Left colon (tissue), 2 donors: ENCODE measurements around the gene ATP4A. TPM values are rescaled to one million over a fixed set of nuclear protein-coding genes. Genes with fewer than 3 reads are reported as not detected.

ENCODE experiments used
- ATAC-seq: fragments of 200-7000 bp; cut with Tn5 transposase; one replicate; pipeline ENCODE4 v1.9.1; 2020; ENCODE audit warnings: mild to moderate bottlenecking, moderate library complexity
- DNase-seq, 2 donors: peaks; one replicate each; pipeline ENCODE4 v3.0.0-alpha.2; 2020
- intact Hi-C, 2 donors: fragments of 100-400 bp; cut with DNase I in 1 of 2; cut with micrococcal nuclease in 1 of 2; formaldehyde crosslinking; loops; one replicate each; pipeline versions ENCODE4 v1.11.2 to v1.14.0; 2022; cut with DNase I, micrococcal nuclease
- total RNA-seq, 2 donors: library from RNA; stranded (reverse); fragmentation: NEBNext Ultra II Directional; extraction: Animal tissue kit (Norgen Biotek cat#: 25700); gene quantifications; one replicate each; pipeline ENCODE4 v1.2.1, GENCODE V29; 2021
- donor health status: DM: no; HTN: no; CAD: no.
- donor health status: DM: yes; HTN: yes; CAD: no.

Gene ATP4A
- total RNA-seq, 2 donors from 2014 or later, result not detected

GRCh38 chr19:35512831-35513627 lies 50.4 kb downstream of the ATP4A start:
- ATAC-seq (no peak), DNase-seq (no peak)
- intact Hi-C loops, result no loop called here

DNA sequence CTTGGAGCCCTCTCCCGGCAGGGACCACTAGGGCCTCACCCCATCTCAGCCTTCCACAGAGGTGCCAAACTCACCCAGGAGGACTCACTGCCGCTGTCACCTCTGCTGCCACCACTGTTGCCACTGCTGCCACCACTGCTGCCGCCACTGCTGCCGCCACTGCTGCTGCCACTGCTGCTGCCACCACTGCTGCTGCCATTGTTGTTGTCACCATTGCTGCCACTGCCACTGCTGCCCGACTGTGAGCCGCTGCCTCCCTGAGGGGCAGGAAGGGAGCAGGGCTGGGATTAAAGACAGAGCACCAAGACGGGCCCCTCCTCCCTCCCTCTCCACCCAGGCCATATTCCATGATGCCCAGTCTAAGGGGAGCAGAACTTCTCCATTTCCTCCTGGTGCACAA lies 52.1 kb downstream of the ATP4A start:
- no peak for ATAC-seq
- DNase-seq, result no peak
- intact Hi-C loops, result no loop called here

GRCh38 chr19:35510626-35510964 lies 52.9 kb downstream of the ATP4A start:
- intact Hi-C loops, result no loop called here
- DNase-seq (no peak), ATAC-seq (no peak)

DNA sequence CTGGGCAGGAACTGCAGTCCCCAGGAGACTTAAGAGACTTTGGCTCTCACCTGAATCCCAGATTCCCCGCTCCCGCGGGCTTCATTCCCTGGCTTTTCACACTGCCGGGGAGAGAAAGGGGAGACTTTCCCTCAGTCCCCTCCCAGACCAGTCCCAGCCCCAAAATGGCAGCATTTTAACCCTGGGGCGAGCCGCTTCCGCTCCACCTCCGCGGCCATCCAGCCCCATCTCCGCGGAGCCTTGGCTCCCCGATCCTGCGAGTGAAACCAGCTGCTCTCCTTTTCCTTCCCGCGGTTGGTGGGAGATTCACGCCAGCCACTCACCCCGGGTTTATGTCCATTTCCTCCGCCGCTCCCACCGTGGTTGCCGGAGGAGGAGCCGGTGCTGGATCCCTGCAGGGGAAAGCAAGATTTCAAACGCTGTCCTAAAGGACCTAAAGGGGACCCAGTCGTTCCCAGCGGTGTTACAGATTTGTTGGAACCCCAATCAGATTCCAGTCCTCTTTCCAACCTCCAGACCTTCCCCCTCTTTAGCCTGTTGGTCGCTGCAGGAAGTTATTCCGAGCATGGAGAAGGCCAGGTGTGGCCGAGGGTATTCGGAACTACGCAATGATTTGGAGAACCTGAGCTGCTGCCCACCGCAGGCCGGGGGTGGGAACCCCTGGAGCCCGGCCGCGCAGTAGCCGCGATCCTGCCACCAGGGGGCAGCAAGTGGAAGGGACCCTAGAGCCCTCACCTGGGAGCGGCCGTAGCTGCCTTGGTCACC lies 53.4 kb downstream of the ATP4A start:
- DNase-seq (peak; percentile 71 to 86), ATAC-seq (peak; percentile 84)
- intact Hi-C loops, result no loop called here

DNA sequence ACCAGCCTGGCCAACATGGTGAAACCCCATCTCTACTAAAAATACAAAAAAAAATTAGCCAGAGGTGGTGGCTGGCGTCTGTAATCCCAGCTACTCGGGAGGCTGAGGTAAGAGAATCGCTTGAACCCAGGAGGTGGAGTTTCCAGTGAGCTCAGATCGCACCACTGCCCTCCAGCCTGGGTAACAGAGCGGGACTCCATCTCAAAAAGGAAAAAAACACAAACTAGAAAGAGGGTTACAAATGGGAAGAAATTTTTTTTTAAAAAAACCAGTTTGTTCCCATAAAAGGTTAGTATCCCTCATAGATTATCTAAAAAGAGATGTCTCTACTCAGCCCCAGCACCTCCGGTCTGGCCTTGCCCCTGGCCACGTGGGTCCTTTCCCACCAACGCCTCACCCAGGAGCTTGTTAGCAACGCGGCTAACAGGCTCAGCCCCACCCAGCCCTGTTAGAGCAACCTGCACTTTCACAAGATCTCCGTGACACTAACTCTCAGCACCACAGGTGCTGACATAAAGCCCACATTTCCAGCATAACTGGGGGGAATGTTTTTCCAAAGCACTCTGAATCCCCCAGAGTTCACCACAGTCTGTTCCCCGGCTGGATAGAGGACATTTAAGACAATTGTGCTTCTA lies 54.3 kb downstream of the ATP4A start:
- ATAC-seq, result peak; percentile 89
- peak; percentile 63 to 64 for DNase-seq
- intact Hi-C loops, result no loop called here

GRCh38 chr19:35508129-35508528 lies 55.3 kb downstream of the ATP4A start:
- intact Hi-C loops, result no loop called here
- DNase-seq, result no peak
- no peak for ATAC-seq

GRCh38 chr19:35507561-35507960 lies 55.9 kb downstream of the ATP4A start:
- no peak for DNase-seq
- intact Hi-C loops, result no loop called here
- ATAC-seq, result no peak

GRCh38 chr19:35506011-35506410 lies 57.4 kb downstream of the ATP4A start:
- ATAC-seq, result no peak
- no peak for DNase-seq
- intact Hi-C loops, result no loop called here

DNA sequence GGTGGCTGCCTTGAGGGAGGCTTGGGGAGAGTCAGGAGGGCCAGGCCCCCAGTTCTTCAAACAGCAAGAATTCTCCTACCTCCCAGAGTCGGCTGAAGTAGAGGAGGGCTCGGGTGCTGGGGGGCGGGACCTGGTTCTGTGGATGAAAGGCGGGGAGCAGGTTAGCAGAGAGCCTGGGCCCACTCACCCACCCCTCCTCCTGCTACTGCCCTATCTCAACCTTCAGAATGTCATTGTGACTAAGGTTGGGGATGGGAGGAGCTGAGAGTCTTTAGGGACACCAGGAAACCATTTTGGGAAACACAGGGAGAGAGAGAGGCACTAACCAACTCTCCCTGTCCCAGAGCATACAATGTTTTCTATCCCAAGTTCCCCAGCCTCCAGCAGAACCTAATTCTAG lies 60.7 kb downstream of the ATP4A start:
- no peak for DNase-seq
- no peak for ATAC-seq
- intact Hi-C loops, result no loop called here

DNA sequence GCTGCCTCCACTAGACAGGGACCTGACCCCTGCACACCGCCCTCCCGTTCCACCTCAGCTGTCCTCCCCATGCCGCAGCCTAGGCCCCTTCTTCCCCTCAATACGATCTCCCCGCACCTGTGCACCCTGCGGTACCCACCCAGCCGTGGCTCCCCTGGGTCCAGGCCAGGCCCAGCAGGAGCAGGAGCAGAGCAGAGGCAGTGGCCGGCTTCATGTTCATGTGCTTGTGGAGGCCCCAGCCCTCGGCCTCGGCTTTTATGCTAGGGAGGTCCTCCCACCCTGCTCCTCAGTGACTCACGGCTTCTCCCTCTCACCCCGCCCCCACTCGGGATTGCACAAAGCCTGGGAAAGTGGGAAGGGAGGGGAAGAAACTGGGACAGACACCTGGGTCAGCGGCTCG lies 61.8 kb downstream of the ATP4A start:
- intact Hi-C loops, result no loop called here
- ATAC-seq (no peak), DNase-seq (peak in 1 of 2 donors; percentile 18)

- ATAC-seq, result no peak
- intact Hi-C loops, result no loop called here
- DNase-seq, result no peak
These were observed 62.8 kb downstream of the ATP4A start for GRCh38 chr19:35500611-35501010.

Other genes with a start within 250 kb of the ATP4A start
- 1 to 10 TPM; 2.5 to 3.2 TPM for gene CD22, start 234.5 kb downstream of the ATP4A start, total RNA-seq
- under 1 TPM in 1 of 2 donors, not detected in 1; 0.11 TPM for gene FFAR1, start 215.8 kb downstream of the ATP4A start, total RNA-seq
- not detected for gene FFAR3, start 205.2 kb downstream of the ATP4A start, total RNA-seq
- not detected for gene GPR42, start 192.6 kb downstream of the ATP4A start, total RNA-seq
- 1 to 10 TPM; 1.2 to 1.8 TPM for gene FFAR2, start 115.4 kb downstream of the ATP4A start, total RNA-seq
- gene KRTDAP, start 73.2 kb downstream of the ATP4A start, total RNA-seq, result not detected
- 10 to 100 TPM in 1 of 2 donors, 1 to 10 TPM in 1; 8.8 to 13.8 TPM for gene DMKN, start 50.0 kb downstream of the ATP4A start, total RNA-seq
- not detected for gene SBSN, start 35.3 kb downstream of the ATP4A start, total RNA-seq
- gene GAPDHS, start 30.2 kb downstream of the ATP4A start, total RNA-seq, result not detected
- gene TMEM147, start 18.0 kb downstream of the ATP4A start, total RNA-seq, result 10 to 100 TPM; 55.1 to 61.2 TPM
- not detected for gene PMIS2, start 22.5 kb upstream of the ATP4A start, total RNA-seq
- 1 to 10 TPM; 5.0 to 7.7 TPM for gene HAUS5, start 49.1 kb upstream of the ATP4A start, total RNA-seq
- gene RBM42, start 65.4 kb upstream of the ATP4A start, total RNA-seq, result 10 to 100 TPM; 66.5 to 73.7 TPM
- 1 to 10 TPM in 1 of 2 donors, under 1 TPM in 1; 0.87 to 1.7 TPM for gene ETV2, start 78.1 kb upstream of the ATP4A start, total RNA-seq
- gene COX6B1, start 84.7 kb upstream of the ATP4A start, total RNA-seq, result 100 to 1,000 TPM; 725 to 901 TPM
- gene UPK1A, start 102.9 kb upstream of the ATP4A start, total RNA-seq, result under 1 TPM; 0.20 to 0.27 TPM
- 1 to 10 TPM in 1 of 2 donors, under 1 TPM in 1; 0.15 to 1.1 TPM for gene ZBTB32, start 140.9 kb upstream of the ATP4A start, total RNA-seq
- 10 to 100 TPM; 34.8 to 40.1 TPM for gene KMT2B, start 154.3 kb upstream of the ATP4A start, total RNA-seq
- 1 to 10 TPM; 4.1 to 7.7 TPM for gene IGFLR1, start 178.8 kb upstream of the ATP4A start, total RNA-seq
- 10 to 100 TPM; 14.5 to 17.3 TPM for gene U2AF1L4, start 181.8 kb upstream of the ATP4A start, total RNA-seq
- gene PSENEN, start 182.0 kb upstream of the ATP4A start, total RNA-seq, result 10 to 100 TPM; 82.2 to 86.0 TPM
- gene LIN37, start 184.9 kb upstream of the ATP4A start, total RNA-seq, result 1 to 10 TPM; 5.9 to 6.1 TPM
- gene HSPB6, start 193.4 kb upstream of the ATP4A start, total RNA-seq, result 10 to 100 TPM in 1 of 2 donors, 1 to 10 TPM in 1; 4.5 to 16.4 TPM
- 10 to 100 TPM; 16.8 to 19.5 TPM for gene PROSER3, start 194.5 kb upstream of the ATP4A start, total RNA-seq
- 10 to 100 TPM in 1 of 2 donors, 1 to 10 TPM in 1; 9.7 to 10.1 TPM for gene ARHGAP33, start 211.9 kb upstream of the ATP4A start, total RNA-seq
- gene PRODH2, start 249.2 kb upstream of the ATP4A start, total RNA-seq, result not detected